ENCODE data around the gene AQP2. TPM values are rescaled to one million over a fixed set of nuclear protein-coding genes. Genes with fewer than 3 reads are reported as not detected.

AQP2 gene
- total and polyA plus RNA-seq, 2 donors from 2014 or later: 122 to 666 TPM

DNA sequence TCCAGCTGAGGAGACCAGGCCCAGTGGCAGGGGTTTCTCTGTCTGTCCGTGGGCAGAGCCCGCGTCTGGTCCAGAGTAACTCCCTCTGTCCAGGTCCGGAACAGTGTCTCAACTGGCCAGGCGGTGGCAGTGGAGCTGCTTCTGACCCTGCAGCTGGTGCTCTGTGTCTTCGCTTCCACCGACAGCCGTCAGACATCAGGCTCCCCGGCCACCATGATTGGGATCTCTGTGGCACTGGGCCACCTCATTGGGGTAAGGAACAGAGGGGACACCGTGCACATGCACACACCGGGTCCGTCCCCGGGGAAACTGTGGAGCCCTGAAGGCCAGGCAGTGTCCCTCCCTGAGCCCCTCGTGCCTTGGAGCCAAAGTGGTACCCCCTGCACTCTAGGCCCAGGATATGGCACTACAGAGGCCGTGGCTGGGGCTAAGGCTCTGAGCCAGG, 23.7 kb downstream of the AQP2 start:
- H3K9ac ChIP-seq (ENCODE audit: low read length in 3 of 3): no peak overlapping the region
- no peak for FAIRE-seq
- intact Hi-C loops (cut with DNase I): no loop called here

DNA sequence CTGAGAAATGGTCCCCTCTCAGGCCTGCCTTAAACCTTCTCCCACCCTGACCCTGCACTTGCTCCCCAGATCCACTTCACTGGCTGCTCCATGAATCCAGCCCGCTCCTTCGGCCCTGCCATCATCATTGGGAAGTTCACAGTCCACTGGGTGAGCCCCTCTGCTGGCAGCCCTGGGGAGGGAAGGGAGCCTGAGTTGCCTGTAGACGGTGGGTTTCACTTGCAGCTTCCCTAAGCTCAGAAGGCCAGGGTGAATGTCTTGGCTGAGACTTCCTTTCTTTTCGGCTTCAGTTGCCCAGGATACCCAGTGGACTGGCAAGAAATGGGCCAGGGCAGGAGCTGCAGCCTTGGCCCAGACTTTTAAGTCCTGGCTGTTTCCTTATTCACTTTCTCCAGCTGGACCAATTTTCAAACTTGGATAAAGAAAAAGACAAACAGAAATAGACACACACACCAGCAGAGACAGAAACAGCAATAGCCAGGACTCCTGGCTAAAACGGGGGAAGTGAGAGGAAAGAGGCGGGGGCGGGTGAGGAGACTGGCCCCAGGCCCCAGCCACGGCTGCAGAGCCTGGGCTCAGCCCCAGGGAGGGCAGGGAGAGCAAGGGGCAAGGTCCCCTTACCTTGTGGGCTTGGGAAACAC, 24.3 kb downstream of the AQP2 start:
- peak overlapping the region in 2 of 3 donors; percentile 15 to 16 for H3K4me3 ChIP-seq (ENCODE audit: low read length in 3 of 3)
- FAIRE-seq (no peak), DNase-seq (peak in 2 of 5 donors; percentile 43 to 46)
- H3K9ac ChIP-seq (ENCODE audit: low read length in 3 of 3): no peak overlapping the region
- H3K36me3 ChIP-seq (ENCODE audit: control insufficient read depth in 2 of 3, insufficient read depth in 3 of 3, low read length in 3 of 3): no peaks in the 10 kb centered on the region
- H3K4me1 ChIP-seq (ENCODE audit: control insufficient read depth in 2 of 3, insufficient read depth in 2 of 3, low read depth in 1 of 3, low read length in 3 of 3): peaks cover 0 to 12% (median 10%) of the 10 kb centered on the region in 3 donors
- H3K27ac ChIP-seq (ENCODE audit: low read depth in 2 of 2, low read length in 2 of 2): no peak overlapping the region
- no peaks in the 10 kb centered on the region for H3K27me3 ChIP-seq (ENCODE audit: control insufficient read depth, insufficient read depth, low read length)
- H3K9me3 ChIP-seq (ENCODE audit: control insufficient read depth in 2 of 3, insufficient read depth in 1 of 3, low read length in 3 of 3): no peaks in the 10 kb centered on the region
- TF ChIP-seq, protein P1, sequence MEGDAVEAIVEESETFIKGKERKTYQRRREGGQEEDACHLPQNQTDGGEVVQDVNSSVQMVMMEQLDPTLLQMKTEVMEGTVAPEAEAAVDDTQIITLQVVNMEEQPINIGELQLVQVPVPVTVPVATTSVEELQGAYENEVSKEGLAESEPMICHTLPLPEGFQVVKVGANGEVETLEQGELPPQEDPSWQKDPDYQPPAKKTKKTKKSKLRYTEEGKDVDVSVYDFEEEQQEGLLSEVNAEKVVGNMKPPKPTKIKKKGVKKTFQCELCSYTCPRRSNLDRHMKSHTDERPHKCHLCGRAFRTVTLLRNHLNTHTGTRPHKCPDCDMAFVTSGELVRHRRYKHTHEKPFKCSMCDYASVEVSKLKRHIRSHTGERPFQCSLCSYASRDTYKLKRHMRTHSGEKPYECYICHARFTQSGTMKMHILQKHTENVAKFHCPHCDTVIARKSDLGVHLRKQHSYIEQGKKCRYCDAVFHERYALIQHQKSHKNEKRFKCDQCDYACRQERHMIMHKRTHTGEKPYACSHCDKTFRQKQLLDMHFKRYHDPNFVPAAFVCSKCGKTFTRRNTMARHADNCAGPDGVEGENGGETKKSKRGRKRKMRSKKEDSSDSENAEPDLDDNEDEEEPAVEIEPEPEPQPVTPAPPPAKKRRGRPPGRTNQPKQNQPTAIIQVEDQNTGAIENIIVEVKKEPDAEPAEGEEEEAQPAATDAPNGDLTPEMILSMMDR (IDR thresholded peaks at IDR 0.05; ENCODE audit: borderline replicate concordance, extremely low read depth, insufficient read depth): no peak
- intact Hi-C loops (cut with DNase I): no loop called here

More for the DNA sequence above, 23.7 kb downstream of the AQP2 start:
- no peaks in the 10 kb centered on the region for H3K27me3 ChIP-seq (ENCODE audit: control insufficient read depth, insufficient read depth, low read length)
- TF ChIP-seq, protein P1 (IDR thresholded peaks at IDR 0.05; ENCODE audit: borderline replicate concordance, extremely low read depth, insufficient read depth): peak; percentile 61
- no peak overlapping the region for H3K27ac ChIP-seq (ENCODE audit: low read depth in 2 of 2, low read length in 2 of 2)
- H3K36me3 ChIP-seq (ENCODE audit: control insufficient read depth in 2 of 3, insufficient read depth in 3 of 3, low read length in 3 of 3): no peaks in the 10 kb centered on the region
- no peaks in the 10 kb centered on the region for H3K9me3 ChIP-seq (ENCODE audit: control insufficient read depth in 2 of 3, insufficient read depth in 1 of 3, low read length in 3 of 3)
- DNase-seq: peak; percentile 70 to 88 (median 82)
- peak overlapping the region in 2 of 3 donors; percentile 15 to 16 for H3K4me3 ChIP-seq (ENCODE audit: low read length in 3 of 3)
- H3K4me1 ChIP-seq (ENCODE audit: control insufficient read depth in 2 of 3, insufficient read depth in 2 of 3, low read depth in 1 of 3, low read length in 3 of 3): peaks cover 0 to 12% (median 9%) of the 10 kb centered on the region in 3 donors

DNA sequence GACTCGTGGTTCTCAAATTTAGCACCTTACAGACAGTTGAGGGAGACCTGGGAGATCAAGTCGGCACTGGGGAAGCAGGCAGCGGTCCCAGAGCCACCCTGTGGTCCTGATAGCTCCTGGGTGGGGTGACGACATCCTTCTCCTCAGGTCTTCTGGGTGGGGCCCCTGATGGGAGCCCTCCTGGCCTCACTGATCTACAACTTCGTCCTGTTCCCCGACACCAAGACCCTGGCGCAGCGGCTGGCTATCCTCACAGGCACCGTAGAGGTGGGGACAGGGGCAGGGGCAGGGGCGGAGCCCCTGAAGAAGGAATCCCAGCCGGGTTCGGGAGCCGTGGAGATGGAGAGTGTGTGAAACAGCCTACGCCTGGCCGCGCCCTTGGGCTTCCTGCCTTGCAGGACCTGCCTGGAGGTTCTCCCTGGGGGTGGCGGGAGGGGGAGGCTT, 24.8 kb downstream of the AQP2 start:
- intact Hi-C loops (cut with DNase I): no loop called here
- H3K4me1 ChIP-seq (ENCODE audit: control insufficient read depth in 2 of 3, insufficient read depth in 2 of 3, low read depth in 1 of 3, low read length in 3 of 3): peaks cover 0 to 12% (median 10%) of the 10 kb centered on the region in 3 donors
- H3K4me3 ChIP-seq (ENCODE audit: low read length in 3 of 3): no peak overlapping the region
- H3K36me3 ChIP-seq (ENCODE audit: control insufficient read depth in 2 of 3, insufficient read depth in 3 of 3, low read length in 3 of 3): no peaks in the 10 kb centered on the region
- H3K27me3 ChIP-seq (ENCODE audit: control insufficient read depth, insufficient read depth, low read length): no peaks in the 10 kb centered on the region
- H3K9me3 ChIP-seq (ENCODE audit: control insufficient read depth in 2 of 3, insufficient read depth in 1 of 3, low read length in 3 of 3): no peaks in the 10 kb centered on the region
- FAIRE-seq (no peak), DNase-seq (peak in 1 of 5 donors; percentile 77)
- no peak overlapping the region for H3K27ac ChIP-seq (ENCODE audit: low read depth in 2 of 2, low read length in 2 of 2)
- H3K9ac ChIP-seq (ENCODE audit: low read length in 3 of 3): no peak overlapping the region
- TF ChIP-seq, protein P1 (IDR thresholded peaks at IDR 0.05; ENCODE audit: borderline replicate concordance, extremely low read depth, insufficient read depth): no peak
